Measurements from ENCODE around the gene FTCD. TPM values are rescaled to one million over a fixed set of nuclear protein-coding genes. Genes with fewer than 3 reads are reported as not detected.
"Not testable (repeated sequence)": the region's sequence is repeated elsewhere in the genome, so short reads cannot be mapped to it uniquely, and the experiment has no call there.

FTCD gene
- total RNA-seq, 1 donor from 2014 or later: 0.32 TPM

- DNase-seq (ENCODE audit: low spot score): peak; percentile 86
Observed at GRCh38 chr21:46154155-46154954, 1.0 kb downstream of the FTCD start.

GRCh38 chr21:46153247-46154154, 1.9 kb downstream of the FTCD start:
- peak; percentile 85 for DNase-seq (ENCODE audit: low spot score)

GRCh38 chr21:46152927-46153246, 2.5 kb downstream of the FTCD start:
- peak; percentile 80 for DNase-seq (ENCODE audit: low spot score)

GRCh38 chr21:46151989-46152926, 3.1 kb downstream of the FTCD start:
- DNase-seq (ENCODE audit: low spot score): peak; percentile 86

- peak; percentile 87 for DNase-seq (ENCODE audit: low spot score)
Observed at GRCh38 chr21:46151261-46151988, 4.0 kb downstream of the FTCD start.

GRCh38 chr21:46150491-46151121, 4.8 kb downstream of the FTCD start:
- peak; percentile 85 for DNase-seq (ENCODE audit: low spot score)

- DNase-seq (ENCODE audit: low spot score): peak; percentile 84
Observed at GRCh38 chr21:46150073-46150472, 5.3 kb downstream of the FTCD start.

GRCh38 chr21:46149205-46149901, 6.0 kb downstream of the FTCD start:
- DNase-seq (ENCODE audit: low spot score): peak; percentile 51

GRCh38 chr21:46148106-46148505, 7.3 kb downstream of the FTCD start:
- DNase-seq (ENCODE audit: low spot score): no peak

GRCh38 chr21:46147429-46147828, 8.0 kb downstream of the FTCD start:
- not testable (repeated sequence) for DNase-seq (ENCODE audit: low spot score)

GRCh38 chr21:46146856-46147255, 8.5 kb downstream of the FTCD start:
- DNase-seq (ENCODE audit: low spot score): no peak

- no peak for DNase-seq (ENCODE audit: low spot score)
Observed at GRCh38 chr21:46145840-46146691, 9.3 kb downstream of the FTCD start.

GRCh38 chr21:46145159-46145839, 10.1 kb downstream of the FTCD start:
- no peak for DNase-seq (ENCODE audit: low spot score)

- DNase-seq (ENCODE audit: low spot score): no peak
Observed at GRCh38 chr21:46144464-46145070, 10.8 kb downstream of the FTCD start.

- no peak for DNase-seq (ENCODE audit: low spot score)
Observed at GRCh38 chr21:46142582-46143473, 12.6 kb downstream of the FTCD start.
